GM21360 (cell line): ENCODE measurements around the gene FOXJ1.
"Not testable (repeated sequence)": the region's sequence is repeated elsewhere in the genome, so short reads cannot be mapped to it uniquely, and the experiment has no call there.

ENCODE experiments used
- ATAC-seq: cut with Tn5 transposase; IDR thresholded peaks from one replicate; pipeline ENCODE4 v1.9.1; 2021; ENCODE audit warnings: mild to moderate bottlenecking, moderate library complexity; ENCODE audit not compliant: unreplicated experiment

The FOXJ1 gene

DNA sequence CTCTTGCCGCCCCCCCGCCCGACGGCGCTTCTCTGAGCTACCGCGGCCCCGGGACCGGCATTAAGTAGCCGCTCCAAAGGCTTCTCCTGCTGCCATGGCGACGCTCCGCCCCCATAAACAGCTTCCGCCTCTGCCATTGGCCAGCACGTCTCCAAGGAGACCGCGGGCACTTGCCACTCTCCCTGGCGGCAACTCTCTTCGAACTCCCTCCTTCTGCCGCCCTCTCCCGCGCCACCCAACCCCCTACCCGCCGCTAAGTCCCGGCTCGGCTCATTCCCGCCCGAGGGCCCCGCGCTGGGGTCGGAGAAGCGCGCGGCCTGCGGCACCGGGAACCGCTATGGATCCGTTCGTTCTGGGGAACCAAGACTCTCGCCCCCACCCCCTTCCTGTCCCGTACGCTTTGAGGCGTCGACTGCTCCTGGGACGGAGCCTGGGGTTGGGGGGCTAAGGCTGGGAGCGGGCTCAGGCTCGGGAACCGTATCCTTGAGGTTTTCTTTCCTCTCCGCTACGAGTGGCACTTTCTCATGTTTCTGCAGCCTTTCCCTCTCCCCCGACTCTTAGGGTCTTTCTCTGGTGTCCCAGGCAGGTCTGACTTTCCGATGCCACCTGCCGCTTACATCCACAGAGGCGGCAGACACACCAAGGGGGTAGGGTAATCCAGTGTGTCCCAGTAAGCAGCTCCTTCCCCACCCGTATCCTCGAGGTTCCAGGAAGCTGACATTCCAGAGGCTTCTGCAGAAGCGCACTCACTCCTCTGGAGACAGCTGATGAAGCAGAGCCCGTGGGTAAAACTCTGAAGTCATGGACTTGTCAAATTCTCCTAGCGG is at the start of gene FOXJ1:
TSS of gene FOXJ1 (minus strand) at position 34 of the 827 bp plus-strand sequence. CDS start 850 bp downstream, outside the sequence.
- no peak for ATAC-seq

DNA sequence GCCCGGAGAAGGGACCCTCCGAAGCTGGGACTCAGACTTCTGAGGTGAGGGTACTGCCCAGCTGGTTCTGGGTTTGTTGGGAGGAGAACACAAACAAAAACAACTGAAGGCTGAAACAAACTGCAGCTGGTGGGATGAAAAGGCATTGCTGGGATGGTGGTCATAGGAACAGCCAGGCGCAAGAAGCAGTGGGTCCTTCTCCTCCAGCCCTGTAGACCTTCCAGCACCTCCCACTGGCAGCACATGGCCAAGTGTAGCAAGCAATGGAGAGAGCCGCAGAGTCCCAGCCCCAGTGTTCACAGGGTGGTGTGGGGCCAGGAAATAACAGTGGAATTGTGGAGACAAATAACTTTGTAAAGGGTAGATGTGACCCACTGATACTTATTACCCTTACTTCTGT is 48.7 kb upstream of the FOXJ1 start:
- no peak for ATAC-seq

DNA sequence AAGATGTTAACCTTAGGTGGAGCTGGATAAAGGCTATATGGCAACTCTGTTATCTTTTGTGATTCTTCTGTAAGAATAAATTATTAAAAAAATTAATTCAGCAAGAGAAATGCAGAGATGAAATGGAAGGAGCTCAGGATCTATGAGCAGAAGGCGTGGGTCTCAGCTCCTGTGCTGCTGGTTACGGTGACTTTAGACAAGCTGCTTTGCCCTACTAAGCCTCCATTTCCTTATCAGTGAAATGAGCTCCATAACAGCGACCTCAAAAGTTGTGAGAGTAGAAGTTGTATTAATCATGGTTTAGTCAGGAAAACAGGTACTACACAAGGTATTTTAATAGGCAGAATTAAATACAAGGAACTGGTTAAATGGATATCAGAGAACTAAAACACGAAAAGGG is 48.2 kb upstream of the FOXJ1 start:
- no peak for ATAC-seq

DNA sequence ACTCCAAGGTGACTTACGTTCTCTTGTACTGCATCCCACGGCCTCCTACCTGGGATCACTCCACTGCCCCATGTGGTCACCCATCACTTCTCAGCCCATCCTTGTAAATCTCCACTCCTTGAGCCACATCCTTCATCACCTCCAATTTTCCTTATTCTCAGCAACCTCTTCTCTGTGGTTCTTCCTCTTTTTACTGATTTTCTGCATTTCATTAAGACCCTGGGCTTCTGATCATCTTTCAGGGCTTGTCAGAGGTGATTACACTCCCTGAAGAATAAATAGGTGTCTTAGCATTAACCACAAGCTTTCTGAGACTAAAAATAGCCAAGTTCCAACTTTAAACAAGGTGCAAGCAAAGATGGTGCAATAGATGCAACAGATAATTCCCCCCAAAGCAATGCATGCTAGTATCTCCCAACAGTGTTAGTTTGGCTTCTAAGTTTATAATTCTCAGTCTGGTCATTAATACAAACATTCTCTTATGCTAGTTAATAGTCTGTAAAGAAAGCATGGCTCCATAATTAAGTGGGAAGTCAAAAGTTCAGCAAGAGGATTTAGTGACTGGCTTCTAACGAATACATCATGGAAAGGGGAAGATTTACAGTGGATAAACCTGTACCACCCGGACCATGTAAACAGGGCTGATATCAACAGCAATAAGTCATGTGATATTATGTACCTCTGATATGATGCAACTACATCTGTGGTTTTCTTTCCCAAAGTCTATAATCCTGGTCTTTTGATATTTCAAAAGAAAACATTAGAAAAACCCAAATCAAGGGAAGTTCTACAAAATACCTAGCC is 47.4 kb upstream of the FOXJ1 start:
- no peak for ATAC-seq

- ATAC-seq: not testable (repeated sequence)
Observed at GRCh38 chr17:76186774-76187173, 45.7 kb upstream of the FOXJ1 start.

- no peak for ATAC-seq
Observed at GRCh38 chr17:76184290-76184689, 43.2 kb upstream of the FOXJ1 start.

DNA sequence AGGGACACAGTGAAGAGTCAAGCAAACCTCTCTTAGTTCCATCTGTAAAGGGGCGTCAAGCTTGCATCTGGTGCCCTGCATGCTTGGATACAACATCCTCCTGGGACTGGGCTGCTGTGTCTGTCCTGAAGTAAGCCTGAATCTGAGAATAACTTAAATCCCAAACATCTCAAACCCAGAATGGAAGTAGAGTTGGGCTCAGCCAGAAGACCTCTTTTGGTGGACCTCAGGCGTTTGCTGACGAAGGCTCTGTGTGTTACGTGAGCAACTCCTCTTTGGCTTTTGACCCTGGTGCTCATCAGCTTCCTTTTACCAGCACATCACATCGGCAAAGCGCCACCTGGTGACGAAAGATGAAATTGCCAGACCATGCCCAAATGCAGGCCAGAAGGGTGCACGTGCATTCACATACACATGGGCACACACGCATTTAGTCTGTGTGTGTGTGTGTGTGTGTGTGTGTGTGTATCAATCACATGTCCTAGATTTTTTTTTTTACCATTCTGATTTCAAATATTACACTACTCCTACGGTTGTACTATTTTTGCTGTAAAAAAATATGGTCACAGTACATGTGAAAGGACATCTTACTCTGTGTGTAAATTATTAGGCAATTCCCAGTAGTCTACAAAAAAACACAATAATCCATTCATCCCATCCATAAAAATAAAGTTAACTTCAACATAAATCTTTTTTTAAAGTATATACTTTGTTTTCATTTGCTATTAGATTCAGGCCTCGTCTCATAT is 41.1 kb upstream of the FOXJ1 start:
- no peak for ATAC-seq

- no peak for ATAC-seq
Observed at GRCh38 chr17:76179496-76180467, 38.7 kb upstream of the FOXJ1 start.

GRCh38 chr17:76178124-76178523 is 37.1 kb upstream of the FOXJ1 start:
- ATAC-seq: no peak

DNA sequence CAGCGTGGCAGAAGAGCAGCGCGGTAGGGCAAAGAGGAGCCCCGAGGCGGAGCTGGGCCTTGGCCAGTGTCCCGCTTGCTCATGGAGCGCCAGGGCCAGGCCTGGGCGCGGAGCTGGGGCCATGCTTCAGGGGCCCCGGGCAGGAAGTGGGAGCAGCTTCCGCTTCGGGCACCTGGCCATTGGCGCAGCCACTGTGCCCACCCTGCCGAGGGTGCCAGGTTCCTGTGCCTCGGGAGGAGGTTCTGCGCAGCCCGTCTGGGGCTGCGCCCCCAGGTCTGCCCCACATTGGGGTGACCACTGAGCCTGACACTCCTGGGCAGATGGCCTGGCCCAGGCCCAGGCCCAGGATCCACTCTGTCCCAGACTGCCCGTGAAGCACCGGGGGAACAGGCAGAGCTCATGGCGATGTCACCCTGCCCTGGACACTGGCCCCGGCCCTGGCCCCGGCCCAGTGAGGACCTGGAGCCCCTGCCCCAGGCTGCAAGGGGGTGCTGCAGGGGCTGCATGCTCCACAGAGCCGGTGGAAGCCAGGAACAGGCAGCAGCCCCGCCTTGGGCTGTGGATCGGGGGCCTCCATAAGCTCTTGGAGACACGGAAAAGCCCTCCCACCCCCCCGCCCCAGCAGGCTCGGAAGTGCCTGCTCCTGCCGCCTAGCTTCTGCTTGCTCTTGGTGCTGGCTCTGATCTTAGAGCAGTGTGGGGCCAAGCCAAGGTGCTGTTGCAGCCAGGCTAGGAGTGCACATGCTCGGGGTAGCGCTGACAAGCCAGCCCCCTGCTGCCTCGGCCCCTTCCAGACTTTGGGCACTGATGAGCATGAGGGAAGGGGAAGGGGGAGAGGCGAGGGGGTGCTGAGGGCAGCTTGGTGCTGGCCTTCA is 35.9 kb upstream of the FOXJ1 start:
- ATAC-seq: no peak

GRCh38 chr17:76174037-76174436 is 33.0 kb upstream of the FOXJ1 start:
- ATAC-seq: no peak

DNA sequence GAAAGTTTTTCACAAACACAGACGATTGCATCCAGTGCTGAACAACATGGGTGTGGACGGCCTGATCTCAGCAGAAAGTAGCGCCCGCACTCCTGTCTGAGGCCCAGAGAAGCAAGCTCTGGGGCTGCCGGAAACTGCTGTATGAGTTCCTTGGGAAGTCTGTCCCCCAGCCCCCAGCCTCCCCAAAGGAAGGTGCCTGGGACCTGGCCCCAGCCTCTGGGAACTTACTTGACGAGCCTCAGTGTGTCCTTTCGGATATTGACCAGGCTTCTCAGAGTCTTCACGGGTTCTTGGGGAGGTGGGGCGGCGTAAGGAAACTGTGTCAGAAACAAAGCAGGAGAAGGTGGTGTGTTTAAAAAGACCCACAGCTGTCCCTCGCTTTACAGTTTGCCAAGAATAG is 32.4 kb upstream of the FOXJ1 start:
- ATAC-seq: no peak

DNA sequence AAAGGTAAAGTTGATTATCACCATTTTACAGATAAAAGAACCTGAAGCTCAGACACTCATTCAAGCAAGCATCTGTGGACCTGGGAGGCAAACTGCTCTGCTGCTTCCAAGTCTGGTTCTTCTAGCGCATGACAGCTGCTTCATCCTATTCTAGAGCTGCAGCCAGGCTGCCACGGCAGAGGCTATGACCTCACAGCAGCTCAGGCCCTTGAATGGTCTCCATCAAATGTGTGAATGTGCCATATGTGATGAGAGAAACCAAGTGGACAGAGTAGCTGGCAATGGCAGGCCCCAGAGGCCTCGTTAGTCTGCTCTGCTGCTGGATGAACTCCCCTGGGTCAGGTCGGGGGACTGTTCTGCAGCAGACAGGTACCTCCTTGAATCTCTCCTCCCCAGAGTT is 30.7 kb upstream of the FOXJ1 start:
- ATAC-seq: no peak

DNA sequence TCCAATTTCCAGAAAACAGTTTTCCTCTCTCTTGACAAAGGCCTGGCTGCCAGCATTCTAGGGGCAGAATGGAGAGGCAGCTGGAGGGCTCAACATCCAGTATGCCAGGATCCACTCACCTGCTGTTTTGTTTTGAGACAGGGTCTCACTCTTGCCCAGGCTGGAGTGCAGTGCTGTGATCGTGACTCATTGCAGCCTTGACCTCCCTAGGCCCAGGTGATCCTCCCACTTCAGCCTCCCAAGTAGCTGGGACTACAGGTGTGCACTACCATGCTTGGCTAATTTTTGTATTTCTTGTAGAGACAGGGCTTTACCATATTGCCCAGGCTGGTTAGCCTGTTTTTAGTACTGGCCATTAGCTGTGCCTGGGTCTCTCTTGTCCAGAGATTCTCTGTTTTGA is 29.1 kb upstream of the FOXJ1 start:
- no peak for ATAC-seq

- ATAC-seq: no peak
Observed at GRCh38 chr17:76166906-76167305, 25.9 kb upstream of the FOXJ1 start.

DNA sequence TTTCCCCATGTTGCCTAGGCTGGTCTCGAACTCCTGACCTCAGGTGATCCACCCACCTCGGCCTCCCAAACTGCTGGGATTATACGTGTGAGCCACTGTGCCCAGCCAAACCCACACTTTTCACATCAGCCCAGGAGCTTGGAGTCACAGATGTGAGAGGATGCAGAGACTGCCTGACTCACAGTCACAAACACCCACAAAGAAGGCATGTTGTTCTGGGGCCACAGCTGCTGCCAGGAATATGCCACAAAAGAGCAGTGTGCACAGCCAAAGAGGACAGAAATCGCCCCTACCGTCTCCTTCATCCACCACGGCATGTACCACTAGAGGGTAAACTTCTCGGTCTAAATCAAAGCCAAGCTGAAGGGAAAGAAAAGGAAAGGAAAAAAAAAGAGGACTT is 25.1 kb upstream of the FOXJ1 start:
- ATAC-seq: no peak

- ATAC-seq: no peak
Observed at GRCh38 chr17:76164331-76164730, 23.3 kb upstream of the FOXJ1 start.

- no peak for ATAC-seq
Observed at GRCh38 chr17:76163919-76164318, 22.9 kb upstream of the FOXJ1 start.

- ATAC-seq: no peak
Observed at GRCh38 chr17:76161619-76162266, 20.7 kb upstream of the FOXJ1 start.
